Transverse colon (tissue), 3 donors: ENCODE data around the gene PDSS2.

Source experiments
- EP300 ChIP-seq: sonication (generic); formaldehyde crosslinking; IDR thresholded peaks from one replicate; pipeline ENCODE4 v1.6.1; 2017; ENCODE audit warnings: antibody characterized with exemption, low read depth
- TF ChIP-seq, protein P1 (sequence below), 5 experiments: fragments of 200-600 bp in 3 of 5; fragments of 450-650 bp in 2 of 5; sonication (generic) in 3 of 5; IDR thresholded peaks; 1 replicate in 2 of 5; 2 replicates in 3 of 5; pipeline ENCODE4 v1.5.1; 2016 to 2017; ENCODE audit warnings: antibody characterized with exemption in 5 of 5, inconsistent platforms in 3 of 5, mild to moderate bottlenecking in 2 of 5, moderate library complexity in 1 of 5

DNA sequence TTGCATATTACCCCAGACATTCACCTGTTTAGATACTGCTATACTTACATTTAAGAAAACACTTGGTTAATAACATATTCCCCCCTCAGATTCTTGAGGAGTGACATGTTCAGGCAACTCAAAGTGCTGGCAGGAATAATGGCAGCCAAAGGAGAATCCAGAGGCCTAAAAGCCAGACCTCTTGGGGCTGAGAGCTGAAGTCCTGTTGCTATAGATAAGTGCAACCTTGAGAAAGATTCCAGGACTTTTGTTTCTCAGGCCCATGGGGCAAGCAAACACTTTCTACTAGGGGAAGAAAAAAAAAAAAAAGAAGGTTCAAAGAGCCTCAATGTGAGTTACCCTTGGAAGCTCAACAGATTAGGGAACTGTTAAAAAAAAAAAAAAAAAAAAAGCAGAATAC lies 211.2 kb downstream of the PDSS2 start:
- TF ChIP-seq, protein P1, sequence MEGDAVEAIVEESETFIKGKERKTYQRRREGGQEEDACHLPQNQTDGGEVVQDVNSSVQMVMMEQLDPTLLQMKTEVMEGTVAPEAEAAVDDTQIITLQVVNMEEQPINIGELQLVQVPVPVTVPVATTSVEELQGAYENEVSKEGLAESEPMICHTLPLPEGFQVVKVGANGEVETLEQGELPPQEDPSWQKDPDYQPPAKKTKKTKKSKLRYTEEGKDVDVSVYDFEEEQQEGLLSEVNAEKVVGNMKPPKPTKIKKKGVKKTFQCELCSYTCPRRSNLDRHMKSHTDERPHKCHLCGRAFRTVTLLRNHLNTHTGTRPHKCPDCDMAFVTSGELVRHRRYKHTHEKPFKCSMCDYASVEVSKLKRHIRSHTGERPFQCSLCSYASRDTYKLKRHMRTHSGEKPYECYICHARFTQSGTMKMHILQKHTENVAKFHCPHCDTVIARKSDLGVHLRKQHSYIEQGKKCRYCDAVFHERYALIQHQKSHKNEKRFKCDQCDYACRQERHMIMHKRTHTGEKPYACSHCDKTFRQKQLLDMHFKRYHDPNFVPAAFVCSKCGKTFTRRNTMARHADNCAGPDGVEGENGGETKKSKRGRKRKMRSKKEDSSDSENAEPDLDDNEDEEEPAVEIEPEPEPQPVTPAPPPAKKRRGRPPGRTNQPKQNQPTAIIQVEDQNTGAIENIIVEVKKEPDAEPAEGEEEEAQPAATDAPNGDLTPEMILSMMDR (IDR thresholded peaks at IDR 0.05), result no peak
- no peak for TF ChIP-seq EP300
